IMR-90 (cell line): ENCODE results near the gene TAF8. TPM values are rescaled to one million over a fixed set of nuclear protein-coding genes. Genes with fewer than 3 reads are reported as not detected.

ENCODE experiments used
- ATAC-seq: fragments of 200-7000 bp; cut with Tn5 transposase; 2 replicates; pipeline ENCODE4 v1.9.1; 2020; ENCODE audit warnings: low read depth, mild to moderate bottlenecking, moderate library complexity
- BruUV-seq: library from RNA; stranded (reverse); fragments of 400-500 nt; replicated peaks from 2 replicates; lab custom pipeline; 2021; lab: Mats Ljungman, UMichigan
- CTCF ChIA-PET: fragments of 300-600 bp; formaldehyde crosslinking; extraction: SDS; loops from one replicate; lab custom pipeline; 2021; ENCODE audit warnings: antibody characterized with exemption; lab: Yijun Ruan, JAX
- POLR2A ChIA-PET: fragments of 300-600 bp; sonication (Branson Sonifier 250); formaldehyde crosslinking; loops from one replicate; lab custom pipeline; 2022; ENCODE audit warnings: antibody characterized with exemption; ENCODE audit not compliant: unreplicated experiment; lab: Charles Lee
- DNase-seq: peaks from one replicate; pipeline ENCODE4 v3.0.0; 2013
- H2AFZ ChIP-seq: replicated peaks from 2 replicates; pipeline ENCODE3; 2013; ENCODE audit warnings: low read length, mild to moderate bottlenecking; ENCODE audit not compliant: poor library complexity
- H2AK5ac ChIP-seq: 2 replicates; pipeline ENCODE4 v1.6.1; 2013; ENCODE audit warnings: low read depth, low read length, inconsistent platforms
- H2AK9ac ChIP-seq: replicated peaks from 2 replicates; pipeline ENCODE3; 2013; ENCODE audit warnings: mild to moderate bottlenecking, low read depth, low read length, moderate library complexity; ENCODE audit not compliant: poor library complexity
- H2BK120ac ChIP-seq: 2 replicates; pipeline ENCODE4 v1.6.1; 2013; ENCODE audit warnings: low read depth, low read length, inconsistent platforms
- H2BK15ac ChIP-seq: 3 replicates; pipeline ENCODE4 v1.6.1; 2013; ENCODE audit warnings: low read depth, low read length, inconsistent platforms
- H2BK20ac ChIP-seq: 2 replicates; pipeline ENCODE4 v1.6.1; 2013; ENCODE audit warnings: low read depth, mild to moderate bottlenecking, inconsistent platforms, low read length, moderate library complexity
- H2BK5ac ChIP-seq: 2 replicates; pipeline ENCODE4 v1.6.1; 2013; ENCODE audit warnings: mild to moderate bottlenecking, low read depth, low read length, inconsistent platforms; ENCODE audit not compliant: poor library complexity, severe bottlenecking
- H3K14ac ChIP-seq: replicated peaks from 2 replicates; pipeline ENCODE4 v1.6.1; 2013; ENCODE audit warnings: low read depth, low read length, inconsistent platforms
- H3K18ac ChIP-seq: 2 replicates; pipeline ENCODE4 v1.6.1; 2013; ENCODE audit warnings: low read depth, low read length, control low read depth
- H3K23ac ChIP-seq: 2 replicates; pipeline ENCODE4 v1.6.1; 2013; ENCODE audit warnings: low read depth, low read length, inconsistent platforms
- H3K27ac ChIP-seq: 2 replicates; pipeline ENCODE4 v1.5.1; 2013; ENCODE audit warnings: mild to moderate bottlenecking, control low read depth, low read length; ENCODE audit not compliant: insufficient read depth
- H3K27me3 ChIP-seq: 2 replicates; pipeline ENCODE4 v1.6.1; 2013; ENCODE audit warnings: low read length; ENCODE audit not compliant: control insufficient read depth, insufficient read depth
- H3K36me3 ChIP-seq: 2 replicates; pipeline ENCODE4 v1.6.1; 2013; ENCODE audit warnings: low read length, mixed read lengths; ENCODE audit not compliant: control insufficient read depth, insufficient read depth
- H3K4ac ChIP-seq: 2 replicates; pipeline ENCODE4 v1.6.1; 2013; ENCODE audit warnings: low read depth, low read length, inconsistent platforms
- H3K4me1 ChIP-seq: 2 replicates; pipeline ENCODE4 v1.6.1; 2013; ENCODE audit warnings: low read length, mixed read lengths; ENCODE audit not compliant: control insufficient read depth, insufficient read depth
- H3K4me2 ChIP-seq: 2 replicates; pipeline ENCODE4 v1.6.1; 2013; ENCODE audit warnings: low read depth, mild to moderate bottlenecking, control low read depth, low read length, moderate library complexity
- H3K4me3 ChIP-seq: 2 replicates; pipeline ENCODE4 v1.5.1; 2013; ENCODE audit warnings: low read depth, mild to moderate bottlenecking, control low read depth, low read length, moderate library complexity; ENCODE audit not compliant: insufficient read depth
- H3K56ac ChIP-seq: 2 replicates; pipeline ENCODE4 v1.6.1; 2013; ENCODE audit warnings: low read length, inconsistent platforms; ENCODE audit not compliant: insufficient read depth; ENCODE audit errors: extremely low read depth
- H3K79me1 ChIP-seq, 2 experiments: 2 replicates each; pipeline ENCODE4 v1.6.1; 2013; ENCODE audit warnings: low read length in 2 of 2, inconsistent platforms in 1 of 2, low read depth in 1 of 2
- H3K9ac ChIP-seq: 2 replicates; pipeline ENCODE4 v1.6.1; 2013; ENCODE audit warnings: low read depth, low read length, control low read depth
- H3K9me1 ChIP-seq: 2 replicates; pipeline ENCODE4 v1.6.1; 2013; ENCODE audit warnings: low read length, inconsistent platforms; ENCODE audit not compliant: insufficient read depth
- H3K9me3 ChIP-seq: 2 replicates; pipeline ENCODE4 v1.6.1; 2013; ENCODE audit warnings: low read length; ENCODE audit not compliant: control insufficient read depth, insufficient read depth
- H4K20me1 ChIP-seq: 2 replicates; pipeline ENCODE4 v1.6.1; 2013; ENCODE audit warnings: low read length, inconsistent platforms; ENCODE audit not compliant: insufficient read depth
- H4K5ac ChIP-seq: 2 replicates; pipeline ENCODE4 v1.6.1; 2013; ENCODE audit warnings: mild to moderate bottlenecking, low read depth, low read length, control low read depth
- H4K8ac ChIP-seq, 2 experiments: 2 replicates each; pipeline ENCODE4 v1.6.1; 2013; ENCODE audit warnings: low read depth in 2 of 2, low read length in 2 of 2, control low read depth in 1 of 2, inconsistent platforms in 1 of 2
- H4K91ac ChIP-seq: 2 replicates; pipeline ENCODE4 v1.6.1; 2013; ENCODE audit warnings: low read depth, low read length, inconsistent platforms; ENCODE audit not compliant: insufficient read depth
- FOS ChIP-seq: fragments of 150-350 bp; IDR thresholded peaks from 2 replicates; pipeline ENCODE4 v1.6.1; 2016; ENCODE audit warnings: low read depth, low read length
- MAFK ChIP-seq: IDR thresholded peaks from 2 replicates; pipeline ENCODE4 v1.6.1; 2012; ENCODE audit warnings: low read depth, low read length, improper control_type of control experiment
- POLR2A ChIP-seq: IDR thresholded peaks from 2 replicates; pipeline ENCODE4 v1.6.1; 2012; ENCODE audit warnings: mild to moderate bottlenecking, low read depth, low read length
- RFX5 ChIP-seq: IDR thresholded peaks from 2 replicates; pipeline ENCODE4 v1.8.0; 2012; ENCODE audit warnings: low read depth, mild to moderate bottlenecking, low read length, moderate library complexity
- WGBS, 2 experiments: methylation state at CpG; one replicate each; pipeline versions ENCODE4 v1.1.5 to v1.1.7; 2013; ENCODE audit warnings: missing lambda C conversion rate in 2 of 2; ENCODE audit not compliant: insufficient read length in 1 of 2; ENCODE audit errors: extremely low coverage in 2 of 2; 5-methylcytosine and 5-hydroxymethylcytosine counted together
- dilution Hi-C: fragments of 300-500 bp; cut with HindIII; formaldehyde crosslinking; loops from one replicate; pipeline ENCODE4 v1.14.3; 2018; ENCODE audit warnings: low sequenced_read_pairs; ENCODE audit not compliant: unreplicated experiment
- in situ Hi-C: fragments of 300-500 bp; cut with MboI; formaldehyde crosslinking; loops from 3 replicates; pipeline ENCODE4 v1.14.3; 2019; ENCODE audit warnings: low sequenced_read_pairs, inconsistent platforms, mixed read lengths
- intact Hi-C: fragments of 100-400 bp; cut with micrococcal nuclease; formaldehyde crosslinking; loops from 2 replicates; pipeline ENCODE4 v1.10.0; 2022
- polyA plus RNA-seq, 3 experiments: library from polyadenylated mRNA; depleted of rRNA; stranded (reverse); fragments of >200 nt; gene quantifications; 2 replicates each; pipeline ENCODE4 v1.2.3, GENCODE V29; 2012; ENCODE audit warnings: low replicate concordance in 1 of 3
- total RNA-seq: library from RNA; depleted of rRNA; stranded (reverse); fragments of >200 nt; gene quantifications from 2 replicates; pipeline ENCODE4 v1.2.3, GENCODE V29; 2012

TAF8 gene
- total and polyA plus RNA-seq, 2 of the 4 experiments (the other 2 are of a cell fraction), result 14.3 to 22.8 TPM

DNA sequence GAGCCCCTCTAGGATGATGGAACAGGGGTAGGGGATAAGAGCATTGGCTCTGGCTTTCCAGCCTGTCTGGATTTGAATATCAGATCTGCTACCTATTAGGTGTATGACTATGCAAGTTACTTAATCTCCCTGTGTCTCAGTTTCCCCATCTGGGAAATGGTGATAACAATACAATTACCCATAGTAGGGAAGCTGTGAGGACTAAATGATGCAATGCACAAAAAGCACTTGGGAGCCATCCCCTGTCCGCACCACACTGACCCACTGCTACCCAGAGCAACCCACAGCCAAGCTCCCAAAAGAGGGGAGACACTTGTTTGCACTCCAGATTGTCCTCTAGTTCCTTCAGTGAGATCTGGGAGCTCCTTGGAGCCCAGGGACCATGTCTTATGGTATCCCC is 62.0 kb downstream of the TAF8 start:
- H3K4me3 ChIP-seq, result no peak overlapping the region
- BruUV-seq, result no TSS peak
- H3K23ac ChIP-seq, result no peak overlapping the region
- no peak overlapping the region for H3K18ac ChIP-seq
- ATAC-seq, result no peak
- H4K8ac ChIP-seq, result no peak overlapping the region
- H3K27me3 ChIP-seq, result no peaks in the 10 kb centered on the region
- H3K4me1 ChIP-seq, result no peaks in the 10 kb centered on the region
- WGBS, 2 experiments, result no CpG with 5 or more reads among the region's 1 CpG
- no peak for TF ChIP-seq RFX5
- TF ChIP-seq POLR2A, result no peak
- TF ChIP-seq MAFK, result no peak
- no peak for TF ChIP-seq FOS
- no peaks in the 10 kb centered on the region; the same call in none of the 2 replicates for H3K36me3 ChIP-seq
- H3K56ac ChIP-seq, result no peak overlapping the region
- H3K9me3 ChIP-seq, result no peaks in the 10 kb centered on the region
- no peak overlapping the region for H3K9ac ChIP-seq
- no peak overlapping the region for H3K27ac ChIP-seq
- H2AK9ac ChIP-seq, result no peak overlapping the region
- H4K20me1 ChIP-seq, result no peaks in the 10 kb centered on the region
- H3K4ac ChIP-seq, result no peak overlapping the region
- dilution Hi-C loops, result no loop called here
- H2BK20ac ChIP-seq, result no peak overlapping the region
- no peak for DNase-seq
- no peak overlapping the region for H3K14ac ChIP-seq
- in situ Hi-C loops, result no loop called here
- no peak overlapping the region for H4K5ac ChIP-seq
- H3K9me1 ChIP-seq, result 0 out of 2 replicates have a peak, but pooled peaks cover 7% of the 10 kb centered on the region
- no peak overlapping the region for H3K4me2 ChIP-seq
- H2AFZ ChIP-seq, result no peak overlapping the region
- ChIA-PET POLR2A (no interaction called here), CTCF (no interaction called here)
- no peak overlapping the region for H2AK5ac ChIP-seq
- no peak overlapping the region for H2BK15ac ChIP-seq
- intact Hi-C loops, result no loop called here
- no peak overlapping the region for H2BK5ac ChIP-seq
- H4K91ac ChIP-seq, result no peak overlapping the region
- no peak overlapping the region for H2BK120ac ChIP-seq
- no peaks in the 10 kb centered on the region; a peak in 2 of 4 replicates for H3K79me1 ChIP-seq
